C4-2B (cell line): ENCODE data around the gene PIM3.

Experiments used
- ZFX ChIP-seq: fragments of 450-650 bp; IDR thresholded peaks from 2 replicates; pipeline ENCODE4 v1.6.1; 2017
- TF ChIP-seq, protein P1 (sequence below): fragments of 450-650 bp; conservative IDR thresholded peaks from 2 replicates; pipeline ENCODE4 v1.5.1; 2017; ENCODE audit warnings: mild to moderate bottlenecking

DNA sequence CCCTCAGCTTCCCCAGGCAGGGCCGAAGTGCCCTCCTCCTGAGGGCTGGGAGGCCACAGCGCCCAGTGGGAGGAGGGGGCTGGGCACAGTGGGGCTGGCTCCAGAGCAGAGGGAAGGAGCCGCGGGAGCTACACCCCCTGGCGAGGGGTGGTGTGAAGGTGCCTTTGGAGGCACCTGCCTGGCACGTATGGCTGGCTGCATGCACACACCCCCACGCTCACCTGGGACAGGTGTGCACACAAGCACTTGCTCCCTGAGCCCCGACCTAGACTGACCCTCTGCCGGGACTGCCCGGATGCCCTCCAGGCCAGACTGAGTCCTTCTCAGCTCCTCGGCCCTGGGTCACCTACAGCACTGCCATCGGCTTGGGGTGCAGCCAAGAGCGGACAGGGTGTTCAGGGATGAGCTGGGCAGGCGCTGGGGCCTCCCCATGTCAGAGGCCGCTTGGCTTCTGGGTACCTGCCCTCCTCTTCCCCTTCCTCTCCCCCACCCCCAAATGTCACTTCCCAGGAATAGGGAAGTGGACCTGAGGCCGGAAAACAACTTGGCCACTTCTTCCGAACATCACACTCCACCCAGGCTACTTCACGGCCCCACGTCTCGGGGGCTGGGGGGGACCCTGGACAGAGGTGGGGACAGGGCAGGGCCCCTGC is 7.4 kb upstream of the PIM3 start:
- TF ChIP-seq, protein P1, sequence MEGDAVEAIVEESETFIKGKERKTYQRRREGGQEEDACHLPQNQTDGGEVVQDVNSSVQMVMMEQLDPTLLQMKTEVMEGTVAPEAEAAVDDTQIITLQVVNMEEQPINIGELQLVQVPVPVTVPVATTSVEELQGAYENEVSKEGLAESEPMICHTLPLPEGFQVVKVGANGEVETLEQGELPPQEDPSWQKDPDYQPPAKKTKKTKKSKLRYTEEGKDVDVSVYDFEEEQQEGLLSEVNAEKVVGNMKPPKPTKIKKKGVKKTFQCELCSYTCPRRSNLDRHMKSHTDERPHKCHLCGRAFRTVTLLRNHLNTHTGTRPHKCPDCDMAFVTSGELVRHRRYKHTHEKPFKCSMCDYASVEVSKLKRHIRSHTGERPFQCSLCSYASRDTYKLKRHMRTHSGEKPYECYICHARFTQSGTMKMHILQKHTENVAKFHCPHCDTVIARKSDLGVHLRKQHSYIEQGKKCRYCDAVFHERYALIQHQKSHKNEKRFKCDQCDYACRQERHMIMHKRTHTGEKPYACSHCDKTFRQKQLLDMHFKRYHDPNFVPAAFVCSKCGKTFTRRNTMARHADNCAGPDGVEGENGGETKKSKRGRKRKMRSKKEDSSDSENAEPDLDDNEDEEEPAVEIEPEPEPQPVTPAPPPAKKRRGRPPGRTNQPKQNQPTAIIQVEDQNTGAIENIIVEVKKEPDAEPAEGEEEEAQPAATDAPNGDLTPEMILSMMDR: no peak
- TF ChIP-seq ZFX: no peak
